ENCODE data around the gene SEMA6D. TPM values are rescaled to one million over a fixed set of nuclear protein-coding genes. Genes with fewer than 3 reads are reported as not detected.

SEMA6D gene
- total and polyA plus RNA-seq, 8 donors = 0.61 to 54.0 (median 6.9) TPM

GRCh38 chr15:47727137-47727536 is 9.8 kb downstream of the SEMA6D start:
- Histone ChIP-seq H3K9me3 (no peaks in the 10 kb centered on the region), H3K27ac (no peak overlapping the region), H3K4me3 (no peak overlapping the region), H3K36me3 (no peaks in the 10 kb centered on the region), H3K4me1 (peaks cover 0 to 58% (median 14%) of the 10 kb centered on the region in 4 donors), H3K27me3 (peaks cover 0 to 4% (median 0%) of the 10 kb centered on the region in 3 donors)
- TF ChIP-seq, protein P1, sequence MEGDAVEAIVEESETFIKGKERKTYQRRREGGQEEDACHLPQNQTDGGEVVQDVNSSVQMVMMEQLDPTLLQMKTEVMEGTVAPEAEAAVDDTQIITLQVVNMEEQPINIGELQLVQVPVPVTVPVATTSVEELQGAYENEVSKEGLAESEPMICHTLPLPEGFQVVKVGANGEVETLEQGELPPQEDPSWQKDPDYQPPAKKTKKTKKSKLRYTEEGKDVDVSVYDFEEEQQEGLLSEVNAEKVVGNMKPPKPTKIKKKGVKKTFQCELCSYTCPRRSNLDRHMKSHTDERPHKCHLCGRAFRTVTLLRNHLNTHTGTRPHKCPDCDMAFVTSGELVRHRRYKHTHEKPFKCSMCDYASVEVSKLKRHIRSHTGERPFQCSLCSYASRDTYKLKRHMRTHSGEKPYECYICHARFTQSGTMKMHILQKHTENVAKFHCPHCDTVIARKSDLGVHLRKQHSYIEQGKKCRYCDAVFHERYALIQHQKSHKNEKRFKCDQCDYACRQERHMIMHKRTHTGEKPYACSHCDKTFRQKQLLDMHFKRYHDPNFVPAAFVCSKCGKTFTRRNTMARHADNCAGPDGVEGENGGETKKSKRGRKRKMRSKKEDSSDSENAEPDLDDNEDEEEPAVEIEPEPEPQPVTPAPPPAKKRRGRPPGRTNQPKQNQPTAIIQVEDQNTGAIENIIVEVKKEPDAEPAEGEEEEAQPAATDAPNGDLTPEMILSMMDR (IDR thresholded peaks at IDR 0.05) = no peak
- TF ChIP-seq POLR2A (IDR thresholded peaks at IDR 0.05) (no peak), POLR2AphosphoS5 (IDR thresholded peaks at IDR 0.05) (no peak), EP300 (IDR thresholded peaks at IDR 0.05) (no peak)
- intact Hi-C loops (cut with DNase I; ENCODE audit: low total_unique reads) = no loop called here
- 79 to 94% (median 90%) methylated on average over 4 of the region's 4 CpGs for WGBS, 5 donors
- no peak for DNase-seq

GRCh38 chr15:47727676-47728075 is 10.4 kb downstream of the SEMA6D start:
- Histone ChIP-seq H3K4me3 (no peak overlapping the region), H3K27ac (no peak overlapping the region), H3K4me1 (peaks cover 0 to 53% (median 14%) of the 10 kb centered on the region in 4 donors), H3K9me3 (no peaks in the 10 kb centered on the region), H3K27me3 (peaks cover 0 to 3% (median 0%) of the 10 kb centered on the region in 3 donors), H3K36me3 (no peaks in the 10 kb centered on the region)
- peak in 1 of 2 donors; percentile 26 for DNase-seq
- intact Hi-C loops (cut with DNase I; ENCODE audit: low total_unique reads) = no loop called here
- TF ChIP-seq EP300 (IDR thresholded peaks at IDR 0.05) (no peak), POLR2A (IDR thresholded peaks at IDR 0.05) (no peak), POLR2AphosphoS5 (IDR thresholded peaks at IDR 0.05) (no peak)
- TF ChIP-seq, protein P1 (IDR thresholded peaks at IDR 0.05) = no peak
- WGBS, 5 donors = 69 to 73% (median 70%) methylated on average over 5 of the region's 5 CpGs

DNA sequence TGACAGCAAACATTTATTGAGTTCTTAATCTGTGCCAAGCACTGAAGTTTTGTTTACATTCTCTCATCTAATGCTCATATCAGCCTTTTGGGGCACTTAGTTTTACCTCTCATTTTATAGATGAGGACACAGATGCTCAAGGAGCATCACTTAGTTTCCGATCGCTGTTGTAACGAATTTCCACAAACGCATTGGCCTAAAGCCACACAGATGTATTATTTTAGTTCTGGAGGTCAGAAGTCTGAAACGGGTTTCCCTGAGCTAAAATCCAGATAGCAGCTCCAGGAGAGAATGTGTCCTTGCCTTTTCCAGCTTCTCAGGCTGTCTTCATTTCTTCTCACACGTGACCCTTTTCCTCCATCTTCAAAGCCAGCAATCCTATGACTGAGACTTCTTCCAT is 11.1 kb downstream of the SEMA6D start:
- no peak overlapping the region for H3K4me3 ChIP-seq
- no peak overlapping the region for H3K27ac ChIP-seq
- intact Hi-C loops (cut with DNase I; ENCODE audit: low total_unique reads) = no loop called here
- no peaks in the 10 kb centered on the region for H3K9me3 ChIP-seq
- WGBS, 5 donors = 75 to 89% (median 87%) methylated on average over 6 of the region's 6 CpGs
- H3K36me3 ChIP-seq = no peaks in the 10 kb centered on the region
- no peaks in the 10 kb centered on the region for H3K27me3 ChIP-seq
- H3K4me1 ChIP-seq = peaks cover 0 to 46% (median 14%) of the 10 kb centered on the region in 4 donors
- no peak for TF ChIP-seq POLR2AphosphoS5 (IDR thresholded peaks at IDR 0.05)
- TF ChIP-seq POLR2A (IDR thresholded peaks at IDR 0.05) = no peak
- no peak for TF ChIP-seq EP300 (IDR thresholded peaks at IDR 0.05)
- TF ChIP-seq, protein P1 (IDR thresholded peaks at IDR 0.05) = no peak
- DNase-seq = no peak

GRCh38 chr15:47728886-47729285 is 11.6 kb downstream of the SEMA6D start:
- Histone ChIP-seq H3K9me3 (no peaks in the 10 kb centered on the region), H3K36me3 (no peaks in the 10 kb centered on the region), H3K27ac (no peak overlapping the region), H3K4me1 (peaks cover 0 to 41% (median 14%) of the 10 kb centered on the region in 4 donors), H3K4me3 (no peak overlapping the region), H3K27me3 (no peaks in the 10 kb centered on the region)
- intact Hi-C loops (cut with DNase I; ENCODE audit: low total_unique reads) = no loop called here
- DNase-seq = no peak
- WGBS, 5 donors = 85 to 93% (median 89%) methylated on average over 6 of the region's 6 CpGs
- TF ChIP-seq, protein P1 (IDR thresholded peaks at IDR 0.05) = no peak
